B cell (primary cell): Measurements from ENCODE around the gene CRHR2. TPM values are rescaled to one million over a fixed set of nuclear protein-coding genes. Genes with fewer than 3 reads are reported as not detected.

Experiments
- ATAC-seq: fragments of 200-7000 bp; cut with Tn5 transposase; one replicate; pipeline ENCODE4 v1.10.0; 2021; ENCODE audit warnings: low read depth, mild to moderate bottlenecking, moderate number of reproducible peaks, moderate library complexity
- CTCF ChIA-PET: fragments of 350-600 bp; sonication (Branson Sonifier 250); formaldehyde crosslinking; loops from one replicate; lab custom pipeline; 2021; ENCODE audit warnings: antibody characterized with exemption, inconsistent platforms; lab: Charles Lee
- POLR2A ChIA-PET: fragments of 350-600 bp; sonication (Branson Sonifier 250); formaldehyde crosslinking; loops from one replicate; lab custom pipeline; 2021; ENCODE audit warnings: antibody characterized with exemption; lab: Charles Lee
- DNase-seq: peaks from one replicate; pipeline ENCODE4 v3.0.0; 2013
- H2AFZ ChIP-seq: 2 replicates; pipeline ENCODE4 v1.6.1; 2012; ENCODE audit warnings: mild to moderate bottlenecking, low read depth, low read length; ENCODE audit not compliant: insufficient read depth, poor library complexity, severe bottlenecking
- H3K27ac ChIP-seq, 2 donors: 1 replicate in 1 of 2; 2 replicates in 1 of 2; pipeline ENCODE4 v1.5.1; 2012 to 2013; ENCODE audit warnings: low read length in 2 of 2, mild to moderate bottlenecking in 2 of 2, moderate library complexity in 1 of 2
- H3K27me3 ChIP-seq, 4 experiments: fragments of 200-600 bp in 1 of 4; sonication (generic) in 1 of 4; replicated peaks in 1 of 4; 1 replicate in 2 of 4; 2 replicates in 2 of 4; pipeline versions ENCODE4 v1.6.1 to v1.7.0; 2013 to 2016; ENCODE audit warnings: low read length in 3 of 4, mild to moderate bottlenecking in 2 of 4, mixed read lengths in 1 of 4, moderate library complexity in 1 of 4; ENCODE audit not compliant: insufficient read depth in 4 of 4, control insufficient read depth in 3 of 4; ENCODE audit errors: control extremely low read depth in 1 of 4
- H3K36me3 ChIP-seq, 2 experiments: replicated peaks in 1 of 2; 1 replicate in 1 of 2; 2 replicates in 1 of 2; pipeline versions ENCODE4 v1.6.1 to v1.7.1; 2013; ENCODE audit warnings: low read length in 1 of 2; ENCODE audit not compliant: insufficient read depth in 2 of 2, control insufficient read depth in 1 of 2; ENCODE audit errors: control extremely low read depth in 1 of 2, extremely low read depth in 1 of 2
- H3K4me1 ChIP-seq, 2 donors: fragments of 200-600 bp in 1 of 2; sonication (generic) in 1 of 2; 1 replicate in 1 of 2; 2 replicates in 1 of 2; pipeline versions ENCODE4 v1.5.1 to v1.6.1; 2013 to 2017; ENCODE audit warnings: low read length in 2 of 2; ENCODE audit not compliant: control insufficient read depth in 2 of 2, insufficient read depth in 2 of 2
- H3K4me2 ChIP-seq: replicated peaks from 2 replicates; pipeline ENCODE3; 2012; ENCODE audit warnings: mild to moderate bottlenecking, low read depth, low read length; ENCODE audit not compliant: poor library complexity, severe bottlenecking
- H3K4me3 ChIP-seq, 5 experiments: fragments of 200-600 bp in 1 of 5; sonication (generic) in 1 of 5; 1 replicate in 3 of 5; 2 replicates in 2 of 5; pipeline versions ENCODE4 v1.5.1 to v1.7.0; 2011 to 2016; ENCODE audit warnings: low read length in 4 of 5, mild to moderate bottlenecking in 4 of 5, low read depth in 2 of 5, control low read depth in 1 of 5, moderate library complexity in 1 of 5; ENCODE audit not compliant: insufficient read depth in 1 of 5; ENCODE audit errors: control extremely low read depth in 1 of 5, extremely low read depth in 1 of 5
- H3K79me2 ChIP-seq: fragments of 200-600 bp; sonication (generic); one replicate; pipeline ENCODE4 v1.6.0; 2016; ENCODE audit warnings: low read length; ENCODE audit not compliant: control insufficient read depth, insufficient read depth
- H3K9ac ChIP-seq: fragments of 200-600 bp; sonication (generic); 2 replicates; pipeline ENCODE4 v1.6.1; 2017; ENCODE audit warnings: mild to moderate bottlenecking, low read length, moderate library complexity
- H3K9me3 ChIP-seq, 3 donors: one replicate each; pipeline versions ENCODE4 v1.6.1 to v1.7.1; 2013; ENCODE audit warnings: low read length in 2 of 3; ENCODE audit not compliant: control insufficient read depth in 2 of 3, insufficient read depth in 1 of 3; ENCODE audit errors: control extremely low read depth in 1 of 3
- H4K20me1 ChIP-seq: 2 replicates; pipeline ENCODE4 v1.6.0; 2012; ENCODE audit warnings: mild to moderate bottlenecking, low read length; ENCODE audit not compliant: insufficient read depth, control insufficient read depth, poor library complexity, severe bottlenecking
- H3K27ac Mint-ChIP-seq: one replicate; pipeline ENCODE4 v1.8.0; 2021; ENCODE audit warnings: mixed read lengths
- H3K27me3 Mint-ChIP-seq: one replicate; pipeline ENCODE4 v1.8.0; 2021; ENCODE audit warnings: mixed read lengths
- H3K4me1 Mint-ChIP-seq: one replicate; pipeline ENCODE4 v1.8.0; 2021; ENCODE audit warnings: mixed read lengths
- H3K4me3 Mint-ChIP-seq: one replicate; pipeline ENCODE4 v1.8.0; 2021; ENCODE audit warnings: mixed read lengths
- H3K9me3 Mint-ChIP-seq: one replicate; pipeline ENCODE4 v1.8.0; 2022; ENCODE audit warnings: mixed read lengths; ENCODE audit not compliant: insufficient read depth
- CTCF ChIP-seq: fragments of 200-600 bp; IDR thresholded peaks from one replicate; pipeline ENCODE4 v1.8.0; 2022; ENCODE audit warnings: antibody characterized with exemption, mild to moderate bottlenecking
- EZH2 ChIP-seq: IDR thresholded peaks from 2 replicates; pipeline ENCODE4 v1.6.1; 2012; ENCODE audit warnings: borderline replicate concordance, low read depth, mild to moderate bottlenecking, moderate library complexity, low read length; ENCODE audit not compliant: insufficient read depth, poor library complexity, severe bottlenecking
- WGBS: methylation state at CpG from one replicate; pipeline ENCODE4 v1.1.5; 2013; ENCODE audit warnings: missing lambda C conversion rate; ENCODE audit not compliant: insufficient coverage; 5-methylcytosine and 5-hydroxymethylcytosine counted together
- intact Hi-C: fragments of 100-400 bp; cut with micrococcal nuclease; formaldehyde crosslinking; loops from one replicate; pipeline ENCODE4 v1.10.0; 2022
- polyA plus RNA-seq: library from polyadenylated mRNA; depleted of rRNA; stranded (reverse); fragments of >200 nt; gene quantifications from 2 replicates; pipeline ENCODE4 v1.2.3, GENCODE V29; 2012
- total RNA-seq, 2 donors: library from RNA; stranded (reverse); fragments of 120-200 nt in 1 of 2; gene quantifications; 1 replicate in 1 of 2; 2 replicates in 1 of 2; pipeline versions ENCODE4 v1.2.3 to v1.2.4, GENCODE V29; 2013 to 2022

CRHR2 gene
- total and polyA plus RNA-seq, 2 donors (not counting 1 experiment from before 2014, with no cell fraction given), result not detected

DNA sequence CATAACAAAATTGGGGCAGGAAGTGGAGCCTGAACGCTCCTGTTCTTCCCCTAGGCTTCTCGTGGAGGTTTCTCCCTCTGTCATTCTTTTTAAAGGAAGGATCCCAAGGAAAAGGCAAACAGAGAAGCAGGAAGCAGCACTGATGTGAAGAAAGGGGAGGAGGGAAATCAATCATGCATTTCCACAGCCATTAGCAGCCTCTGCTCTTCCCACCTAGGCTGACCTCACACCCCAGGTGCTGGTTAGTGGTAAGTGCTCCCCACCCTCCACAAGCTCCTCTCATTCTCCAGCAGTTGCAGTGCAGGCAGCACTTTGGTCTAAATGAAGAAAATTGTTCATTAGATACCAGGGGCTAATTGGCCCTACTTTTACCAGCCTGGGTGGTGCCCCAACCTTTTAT, 2.6 kb downstream of the CRHR2 start:
- Histone ChIP-seq H3K4me3 (no peak overlapping the region), H3K9me3 (peaks cover 0 to 3% (median 0%) of the 10 kb centered on the region in 3 donors), H3K79me2 (no peaks in the 10 kb centered on the region), H4K20me1 (no peaks in the 10 kb centered on the region), H3K36me3 (no peaks in the 10 kb centered on the region), H2AFZ (no peak overlapping the region), H3K4me2 (no peak overlapping the region), H3K27ac (no peak overlapping the region), H3K4me1 (peaks cover 14 to 15% of the 10 kb centered on the region in 2 donors), H3K27me3 (peaks cover 0 to 62% (median 12%) of the 10 kb centered on the region in 4 experiments), H3K9ac (no peak overlapping the region)
- H3K27ac Mint-ChIP-seq, result no peak overlapping the region
- CTCF ChIA-PET, result no interaction called here
- peaks cover 69% of the 10 kb centered on the region for H3K27me3 Mint-ChIP-seq
- intact Hi-C loops, result no loop called here
- H3K4me3 Mint-ChIP-seq, result no peak overlapping the region
- DNase-seq (no peak), ATAC-seq (no peak)
- WGBS, result no CpG with 5 or more reads among the region's 2 CpGs
- TF ChIP-seq EZH2 (no peak), CTCF (no peak)
- H3K9me3 Mint-ChIP-seq, result no peaks in the 10 kb centered on the region
- POLR2A ChIA-PET, result no interaction called here
- peaks cover 15% of the 10 kb centered on the region for H3K4me1 Mint-ChIP-seq

- POLR2A ChIA-PET, result no interaction called here
- H3K4me1 ChIP-seq, result peaks cover 14 to 15% of the 10 kb centered on the region in 2 donors
- no peak overlapping the region for H3K9ac ChIP-seq
- peaks cover 62% of the 10 kb centered on the region for H3K27me3 Mint-ChIP-seq
- H4K20me1 ChIP-seq, result no peaks in the 10 kb centered on the region
- CTCF ChIA-PET, result no interaction called here
- no peaks in the 10 kb centered on the region for H3K36me3 ChIP-seq
- no peak overlapping the region for H2AFZ ChIP-seq
- WGBS, result 73% methylated on average over 2 of the region's 2 CpGs
- H3K4me3 Mint-ChIP-seq, result no peak overlapping the region
- H3K27ac Mint-ChIP-seq, result no peak overlapping the region
- H3K4me1 Mint-ChIP-seq, result peaks cover 15% of the 10 kb centered on the region
- no peaks in the 10 kb centered on the region for H3K9me3 Mint-ChIP-seq
- H3K4me2 ChIP-seq, result no peak overlapping the region
- H3K27ac ChIP-seq, result no peak overlapping the region
- no peaks in the 10 kb centered on the region for H3K79me2 ChIP-seq
- intact Hi-C loops, result no loop called here
- TF ChIP-seq EZH2 (no peak), CTCF (no peak)
- H3K4me3 ChIP-seq, result no peak overlapping the region
- H3K27me3 ChIP-seq, result peaks cover 0 to 56% (median 10%) of the 10 kb centered on the region in 4 experiments
- ATAC-seq (no peak), DNase-seq (no peak)
- H3K9me3 ChIP-seq, result peaks cover 0 to 3% (median 0%) of the 10 kb centered on the region in 3 donors
These were observed 3.5 kb downstream of the CRHR2 start for GRCh38 chr7:30678805-30679204.
